B cell (primary cell): ENCODE measurements around the gene C10orf88. TPM values are rescaled to one million over a fixed set of nuclear protein-coding genes. Genes with fewer than 3 reads are reported as not detected.

Source experiments
- ATAC-seq: fragments of 200-7000 bp; cut with Tn5 transposase; one replicate; pipeline ENCODE4 v1.10.0; 2021; ENCODE audit warnings: low read depth, mild to moderate bottlenecking, moderate number of reproducible peaks, moderate library complexity
- CTCF ChIA-PET: fragments of 350-600 bp; sonication (Branson Sonifier 250); formaldehyde crosslinking; loops from one replicate; lab custom pipeline; 2021; ENCODE audit warnings: antibody characterized with exemption, inconsistent platforms; lab: Charles Lee
- POLR2A ChIA-PET: fragments of 350-600 bp; sonication (Branson Sonifier 250); formaldehyde crosslinking; loops from one replicate; lab custom pipeline; 2021; ENCODE audit warnings: antibody characterized with exemption; lab: Charles Lee
- DNase-seq: peaks from one replicate; pipeline ENCODE4 v3.0.0; 2013
- H2AFZ ChIP-seq: 2 replicates; pipeline ENCODE4 v1.6.1; 2012; ENCODE audit warnings: mild to moderate bottlenecking, low read depth, low read length; ENCODE audit not compliant: insufficient read depth, poor library complexity, severe bottlenecking
- H3K27ac ChIP-seq, 2 donors: 1 replicate in 1 of 2; 2 replicates in 1 of 2; pipeline ENCODE4 v1.5.1; 2012 to 2013; ENCODE audit warnings: low read length in 2 of 2, mild to moderate bottlenecking in 2 of 2, moderate library complexity in 1 of 2
- H3K27me3 ChIP-seq, 4 experiments: fragments of 200-600 bp in 1 of 4; sonication (generic) in 1 of 4; replicated peaks in 1 of 4; 1 replicate in 2 of 4; 2 replicates in 2 of 4; pipeline versions ENCODE4 v1.6.1 to v1.7.0; 2013 to 2016; ENCODE audit warnings: low read length in 3 of 4, mild to moderate bottlenecking in 2 of 4, mixed read lengths in 1 of 4, moderate library complexity in 1 of 4; ENCODE audit not compliant: insufficient read depth in 4 of 4, control insufficient read depth in 3 of 4; ENCODE audit errors: control extremely low read depth in 1 of 4
- H3K36me3 ChIP-seq, 2 experiments: replicated peaks in 1 of 2; 1 replicate in 1 of 2; 2 replicates in 1 of 2; pipeline versions ENCODE4 v1.6.1 to v1.7.1; 2013; ENCODE audit warnings: low read length in 1 of 2; ENCODE audit not compliant: insufficient read depth in 2 of 2, control insufficient read depth in 1 of 2; ENCODE audit errors: control extremely low read depth in 1 of 2, extremely low read depth in 1 of 2
- H3K4me1 ChIP-seq, 2 donors: fragments of 200-600 bp in 1 of 2; sonication (generic) in 1 of 2; 1 replicate in 1 of 2; 2 replicates in 1 of 2; pipeline versions ENCODE4 v1.5.1 to v1.6.1; 2013 to 2017; ENCODE audit warnings: low read length in 2 of 2; ENCODE audit not compliant: control insufficient read depth in 2 of 2, insufficient read depth in 2 of 2
- H3K4me2 ChIP-seq: replicated peaks from 2 replicates; pipeline ENCODE3; 2012; ENCODE audit warnings: mild to moderate bottlenecking, low read depth, low read length; ENCODE audit not compliant: poor library complexity, severe bottlenecking
- H3K4me3 ChIP-seq, 5 experiments: fragments of 200-600 bp in 1 of 5; sonication (generic) in 1 of 5; 1 replicate in 3 of 5; 2 replicates in 2 of 5; pipeline versions ENCODE4 v1.5.1 to v1.7.0; 2011 to 2016; ENCODE audit warnings: low read length in 4 of 5, mild to moderate bottlenecking in 4 of 5, low read depth in 2 of 5, control low read depth in 1 of 5, moderate library complexity in 1 of 5; ENCODE audit not compliant: insufficient read depth in 1 of 5; ENCODE audit errors: control extremely low read depth in 1 of 5, extremely low read depth in 1 of 5
- H3K79me2 ChIP-seq: fragments of 200-600 bp; sonication (generic); one replicate; pipeline ENCODE4 v1.6.0; 2016; ENCODE audit warnings: low read length; ENCODE audit not compliant: control insufficient read depth, insufficient read depth
- H3K9ac ChIP-seq: fragments of 200-600 bp; sonication (generic); 2 replicates; pipeline ENCODE4 v1.6.1; 2017; ENCODE audit warnings: mild to moderate bottlenecking, low read length, moderate library complexity
- H3K9me3 ChIP-seq, 3 donors: one replicate each; pipeline versions ENCODE4 v1.6.1 to v1.7.1; 2013; ENCODE audit warnings: low read length in 2 of 3; ENCODE audit not compliant: control insufficient read depth in 2 of 3, insufficient read depth in 1 of 3; ENCODE audit errors: control extremely low read depth in 1 of 3
- H4K20me1 ChIP-seq: 2 replicates; pipeline ENCODE4 v1.6.0; 2012; ENCODE audit warnings: mild to moderate bottlenecking, low read length; ENCODE audit not compliant: insufficient read depth, control insufficient read depth, poor library complexity, severe bottlenecking
- H3K27ac Mint-ChIP-seq: one replicate; pipeline ENCODE4 v1.8.0; 2021; ENCODE audit warnings: mixed read lengths
- H3K27me3 Mint-ChIP-seq: one replicate; pipeline ENCODE4 v1.8.0; 2021; ENCODE audit warnings: mixed read lengths
- H3K4me1 Mint-ChIP-seq: one replicate; pipeline ENCODE4 v1.8.0; 2021; ENCODE audit warnings: mixed read lengths
- H3K4me3 Mint-ChIP-seq: one replicate; pipeline ENCODE4 v1.8.0; 2021; ENCODE audit warnings: mixed read lengths
- H3K9me3 Mint-ChIP-seq: one replicate; pipeline ENCODE4 v1.8.0; 2022; ENCODE audit warnings: mixed read lengths; ENCODE audit not compliant: insufficient read depth
- CTCF ChIP-seq: fragments of 200-600 bp; IDR thresholded peaks from one replicate; pipeline ENCODE4 v1.8.0; 2022; ENCODE audit warnings: antibody characterized with exemption, mild to moderate bottlenecking
- EZH2 ChIP-seq: IDR thresholded peaks from 2 replicates; pipeline ENCODE4 v1.6.1; 2012; ENCODE audit warnings: borderline replicate concordance, low read depth, mild to moderate bottlenecking, moderate library complexity, low read length; ENCODE audit not compliant: insufficient read depth, poor library complexity, severe bottlenecking
- WGBS: methylation state at CpG from one replicate; pipeline ENCODE4 v1.1.5; 2013; ENCODE audit warnings: missing lambda C conversion rate; ENCODE audit not compliant: insufficient coverage; 5-methylcytosine and 5-hydroxymethylcytosine counted together
- intact Hi-C: fragments of 100-400 bp; cut with micrococcal nuclease; formaldehyde crosslinking; loops from one replicate; pipeline ENCODE4 v1.10.0; 2022
- polyA plus RNA-seq: library from polyadenylated mRNA; depleted of rRNA; stranded (reverse); fragments of >200 nt; gene quantifications from 2 replicates; pipeline ENCODE4 v1.2.3, GENCODE V29; 2012
- total RNA-seq, 2 donors: library from RNA; stranded (reverse); fragments of 120-200 nt in 1 of 2; gene quantifications; 1 replicate in 1 of 2; 2 replicates in 1 of 2; pipeline versions ENCODE4 v1.2.3 to v1.2.4, GENCODE V29; 2013 to 2022

The C10orf88 gene
- total and polyA plus RNA-seq, 2 donors (not counting 1 experiment from before 2014, with no cell fraction given), result 4.1 to 11.1 TPM

GRCh38 chr10:122980209-122981065, 26.4 kb upstream of the C10orf88 start, which contains the start of gene PSTK:
TSS of gene PSTK (plus strand) at chr10:122980401. CDS start at chr10:122980480, 79 bp downstream.
- ATAC-seq, result peak; percentile 95
- ChIA-PET POLR2A (interaction anchor here (1.1 to 1.4 kb wide), 3 partner anchors 28 to 174 kb away, joined by 3 to 7 read pairs (median 4); partner anchors contain the start of genes ACADSB, BUB3 and IKZF5), CTCF (interaction anchor here (0.6 to 3.5 kb wide), 7 partner anchors 9 to 557 kb away, joined by 3 to 26 read pairs (median 7); partner anchors contain the start of genes ACADSB, BUB3, C10orf88 and IKZF5)
- Mint-ChIP-seq H3K9me3 (no peaks in the 10 kb centered on the region), H3K4me3 (peak within 1 kb of the TSS; percentile 97), H3K27ac (peak within 1 kb of the TSS; percentile 99), H3K27me3 (peaks cover 5% of the 10 kb centered on the region), H3K4me1 (peaks cover 14% of the 10 kb centered on the region)
- Histone ChIP-seq H2AFZ (peak within 1 kb of the TSS; percentile 87), H3K27ac (peak within 1 kb of the TSS; percentile 81 to 89), H3K79me2 (no peaks in the 10 kb centered on the region), H3K4me3 (peak within 1 kb of the TSS; percentile 55 to 86 (median 64)), H3K36me3 (peaks cover 0 to 4% of the 10 kb centered on the region in 2 experiments), H4K20me1 (no peaks in the 10 kb centered on the region), H3K4me2 (peak within 1 kb of the TSS; percentile 79), H3K9ac (peak within 1 kb of the TSS; percentile 76), H3K9me3 (no peaks in the 10 kb centered on the region), H3K27me3 (no peaks in the 10 kb centered on the region), H3K4me1 (peaks cover 10 to 15% of the 10 kb centered on the region in 2 donors)
- under 1% methylated on average over 47 of the region's 73 CpGs for WGBS
- TF ChIP-seq CTCF (peak; percentile 97), EZH2 (no peak)
- peak; percentile 98 for DNase-seq
- intact Hi-C loops, result loop anchor here (1.0 kb wide), 5 partner anchors 26 to 606 kb away; partner anchors contain the start of genes BUB3, C10orf88, FAM24B and IKZF5
